K562 (cell line): Measurements from ENCODE around the gene CES5A. TPM values are rescaled to one million over a fixed set of nuclear protein-coding genes. Genes with fewer than 3 reads are reported as not detected.
"Not testable (repeated sequence)": the region's sequence is repeated elsewhere in the genome, so short reads cannot be mapped to it uniquely, and the experiment has no call there.

Experiments
- ATAC-seq: fragments of 200-7000 bp; cut with Tn5 transposase; 3 replicates; pipeline ENCODE4 v1.9.1; 2020; ENCODE audit warnings: moderate library complexity
- BruUV-seq: library from RNA; stranded (reverse); fragments of 400-500 nt; replicated peaks from 2 replicates; lab custom pipeline; 2021; lab: Mats Ljungman, UMichigan
- CTCF ChIA-PET: fragments of 300-600 bp; formaldehyde crosslinking; extraction: SDS; loops from one replicate; lab custom pipeline; 2021; ENCODE audit warnings: low intra/inter-chr PET ratio; lab: Yijun Ruan, JAX
- POLR2A ChIA-PET: fragments of 300-600, 350-650 bp; sonication (Branson Sonifier 250); formaldehyde crosslinking; extraction: SDS; loops from one replicate; lab custom pipeline; 2021; ENCODE audit warnings: antibody characterized with exemption, inconsistent platforms; lab: Yijun Ruan, JAX
- DNase-seq, 4 experiments: peaks; one replicate each; pipeline versions ENCODE4 v3.0.0 to v3.0.0-alpha.2; 2011 to 2018; ENCODE audit warnings: low spot score in 3 of 4, mixed read lengths in 3 of 4; ENCODE audit errors: extremely low read depth in 1 of 4
- FAIRE-seq: peaks from 2 replicates; lab custom pipeline; 2011; peaks lifted over from hg19 to GRCh38; lab: Jason Lieb, UNC
- H2AFZ ChIP-seq: 2 replicates; pipeline ENCODE4 v1.6.0; 2011; ENCODE audit warnings: low read depth, low read length, control low read depth, inconsistent platforms
- H3K27ac ChIP-seq: fragments of 200-600 bp; 3 replicates; pipeline ENCODE4 v1.8.0; 2011; ENCODE audit warnings: low read depth, mild to moderate bottlenecking, control low read depth, inconsistent platforms, low read length, moderate library complexity, mixed read lengths; ENCODE audit errors: extremely low read depth
- H3K27me3 ChIP-seq, 2 experiments: fragments of 300-600 bp in 1 of 2; 2 replicates in 1 of 2; 3 replicates in 1 of 2; pipeline versions ENCODE4 v1.6.0 to v1.8.0; 2011; ENCODE audit warnings: inconsistent platforms in 2 of 2, low read length in 2 of 2, mild to moderate bottlenecking in 1 of 2, mixed read lengths in 1 of 2, moderate library complexity in 1 of 2; ENCODE audit not compliant: control insufficient read depth in 2 of 2, insufficient read depth in 2 of 2
- H3K36me3 ChIP-seq: fragments of 300-600 bp; 3 replicates; pipeline ENCODE4 v1.8.0; 2011; ENCODE audit warnings: mild to moderate bottlenecking, low read length, inconsistent platforms; ENCODE audit not compliant: control insufficient read depth, insufficient read depth
- H3K4me1 ChIP-seq, 2 experiments: fragments of 200-600 bp in 1 of 2; replicated peaks in 1 of 2; 2 replicates in 1 of 2; 3 replicates in 1 of 2; pipeline versions ENCODE4 v1.5.1 to v1.8.0; 2011; ENCODE audit warnings: inconsistent platforms in 2 of 2, low read length in 2 of 2, mild to moderate bottlenecking in 1 of 2, mixed read lengths in 1 of 2, moderate library complexity in 1 of 2; ENCODE audit not compliant: control insufficient read depth in 2 of 2, insufficient read depth in 2 of 2
- H3K4me2 ChIP-seq: 2 replicates; pipeline ENCODE4 v1.6.1; 2011; ENCODE audit warnings: low read length, control low read depth, inconsistent platforms, mixed read lengths; ENCODE audit not compliant: insufficient read depth
- H3K4me3 ChIP-seq: fragments of 200-600 bp; sonication (generic), shearing (Covaris generic); 2 replicates; pipeline ENCODE4 v1.5.1; 2016; ENCODE audit warnings: control low read depth, inconsistent platforms
- H3K79me2 ChIP-seq: fragments of 200-600 bp; 3 replicates; pipeline ENCODE4 v1.8.0; 2011; ENCODE audit warnings: low read length, inconsistent platforms; ENCODE audit not compliant: control insufficient read depth, insufficient read depth
- H3K9ac ChIP-seq, 2 experiments: 2 replicates each; pipeline versions ENCODE4 v1.6.0 to v1.6.1; 2011; ENCODE audit warnings: low read depth in 2 of 2, low read length in 2 of 2, control low read depth in 1 of 2, inconsistent platforms in 1 of 2, mild to moderate bottlenecking in 1 of 2, mixed read lengths in 1 of 2; ENCODE audit not compliant: insufficient read depth in 1 of 2
- H3K9me1 ChIP-seq: one replicate; pipeline ENCODE4 v1.6.0; 2011; ENCODE audit warnings: inconsistent platforms, mild to moderate bottlenecking, low read length, moderate library complexity; ENCODE audit not compliant: control insufficient read depth, insufficient read depth
- H3K9me3 ChIP-seq: replicated peaks from 2 replicates; pipeline ENCODE4 v1.5.1; 2011; ENCODE audit warnings: low read depth, low read length, inconsistent platforms; ENCODE audit not compliant: control insufficient read depth, insufficient read depth
- H4K20me1 ChIP-seq: replicated peaks from 2 replicates; pipeline ENCODE4 v1.6.1; 2011; ENCODE audit warnings: low read length, inconsistent platforms, mixed read lengths; ENCODE audit not compliant: control insufficient read depth, insufficient read depth
- WGBS: fragments of 100-300 bp; shearing (Covaris generic); methylation state at CpG from one replicate; pipeline ENCODE4 v1.1.6; 2016; ENCODE audit warnings: low coverage, mixed read lengths; ENCODE audit not compliant: insufficient coverage; ENCODE audit errors: missing lambda C conversion rate; 5-methylcytosine and 5-hydroxymethylcytosine counted together
- in situ Hi-C: fragments of 300-500 bp; cut with MboI; formaldehyde crosslinking; loops from 4 replicates; pipeline ENCODE4 v1.15.0; 2018; ENCODE audit warnings: inconsistent platforms, mixed read lengths
- intact Hi-C: fragments of 100-400 bp; cut with micrococcal nuclease; formaldehyde crosslinking; loops from 2 replicates; pipeline ENCODE4 v1.14.2; 2022
- polyA plus RNA-seq, 8 experiments: library from polyadenylated mRNA; depleted of rRNA in 4 of 8; stranded (reverse) in 5 of 8; unstranded in 3 of 8; fragments of >200 nt; fragmentation: Nextera tagmentation in 2 of 8; fragmentation: Illumina TruSeq in 1 of 8; extraction: Ambion mirVana in 2 of 8; extraction: Trizol in 1 of 8; gene quantifications; 2 replicates each; pipeline versions ENCODE4 v1.2.1 to v1.2.3, GENCODE V29; 2011 to 2014; ENCODE audit warnings: inconsistent platforms in 1 of 8, missing spikeins in 1 of 8
- total RNA-seq, 7 experiments: library from RNA; depleted of rRNA in 6 of 7; stranded (reverse); fragments of >200 nt in 6 of 7; fragmentation: Illumina TruSeq in 2 of 7; extraction: Trizol in 2 of 7; gene quantifications; 2 replicates each; pipeline versions ENCODE4 v1.2.1 to v1.2.3, GENCODE V29; 2011 to 2021; ENCODE audit warnings: low replicate concordance in 1 of 7

CES5A gene
- total and polyA plus RNA-seq, 9 of the 15 experiments (the other 6 are each of a cell fraction or from before 2014, with no cell fraction given), result 0.07 to 0.17 (median 0.15) TPM; not detected in 4

DNA sequence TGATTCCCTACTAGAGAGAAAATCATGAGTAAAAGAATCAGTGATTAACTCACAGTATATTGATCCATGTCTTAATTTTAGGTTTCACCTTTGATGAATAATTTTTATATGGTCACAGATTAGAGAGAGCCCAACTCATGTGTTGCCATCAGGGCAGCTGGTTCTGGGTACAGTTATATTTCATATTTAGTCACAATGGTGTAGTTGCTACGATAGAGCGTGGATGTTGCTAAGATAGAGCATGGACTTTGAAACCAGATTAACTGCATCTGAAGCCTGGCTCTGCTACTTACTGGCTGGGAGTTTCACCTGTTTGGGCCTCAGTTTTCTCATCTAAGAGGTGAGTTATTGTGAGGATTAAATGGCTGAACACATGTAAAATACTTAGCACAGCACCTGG, 61.0 kb downstream of the CES5A start:
- DNase-seq, H2AFZ ChIP-seq, H3K4me2 ChIP-seq, H3K4me3 ChIP-seq, in situ Hi-C loops, CTCF ChIA-PET, H3K4me1 ChIP-seq, BruUV-seq, H3K9me1 ChIP-seq, ATAC-seq, H3K79me2 ChIP-seq, H3K9me3 ChIP-seq, POLR2A ChIA-PET, H3K27ac ChIP-seq, intact Hi-C loops, H3K36me3 ChIP-seq, H3K9ac ChIP-seq, H4K20me1 ChIP-seq: not testable (repeated sequence)
- peaks cover 2 to 16% of the 10 kb centered on the region in 2 experiments; a peak in 3 of 5 replicates for H3K27me3 ChIP-seq
- WGBS, result 0% methylated on average over 1 of the region's 2 CpGs
- peak; percentile 15 for FAIRE-seq

DNA sequence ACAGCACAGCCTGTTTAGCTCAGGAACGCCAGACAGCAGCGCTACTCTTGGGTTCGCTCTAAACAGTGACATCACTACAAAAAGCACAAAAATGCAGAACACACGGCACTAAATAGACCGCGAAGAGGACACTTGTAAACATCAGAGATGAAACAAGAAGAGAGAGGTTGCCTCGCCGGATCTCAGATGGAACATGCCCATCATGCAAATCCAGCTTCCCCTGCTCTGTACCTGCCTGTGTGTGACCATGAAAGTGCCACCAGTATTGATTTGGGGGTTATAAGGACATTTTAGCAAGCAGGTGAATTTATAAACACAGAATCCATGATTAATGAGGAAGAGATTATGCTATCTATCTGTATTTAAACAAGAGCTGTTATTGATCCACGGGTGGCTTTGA, 61.4 kb downstream of the CES5A start:
- H3K79me2 ChIP-seq, POLR2A ChIA-PET, H4K20me1 ChIP-seq, H3K9ac ChIP-seq, BruUV-seq, intact Hi-C loops, H3K9me3 ChIP-seq, CTCF ChIA-PET, FAIRE-seq, H2AFZ ChIP-seq, H3K9me1 ChIP-seq, ATAC-seq, H3K36me3 ChIP-seq, H3K4me1 ChIP-seq, H3K4me3 ChIP-seq, H3K4me2 ChIP-seq, in situ Hi-C loops, H3K27ac ChIP-seq, DNase-seq: not testable (repeated sequence)
- H3K27me3 ChIP-seq, result peaks cover 2 to 16% of the 10 kb centered on the region in 2 experiments; a peak in 3 of 5 replicates
- WGBS, result 2% methylated on average over 6 of the region's 9 CpGs
